Liver (tissue), 3 donors: ENCODE results near the gene RCOR3.
"Not testable (repeated sequence)": the region's sequence is repeated elsewhere in the genome, so short reads cannot be mapped to it uniquely, and the experiment has no call there.

Experiments used
- CTCF ChIP-seq: fragments of 150-350 bp; IDR thresholded peaks from 2 replicates; pipeline ENCODE4 v1.5.1; 2017; ENCODE audit warnings: improper control_type of control experiment, low read depth, low read length; ENCODE audit not compliant: missing input control
- JUND ChIP-seq, 2 donors: IDR thresholded peaks; 2 replicates each; pipeline ENCODE4 v1.6.1; 2016; ENCODE audit warnings: antibody characterized with exemption in 2 of 2
- MAX ChIP-seq: IDR thresholded peaks from 2 replicates; pipeline ENCODE4 v1.6.1; 2016; ENCODE audit warnings: antibody characterized with exemption
- REST ChIP-seq: IDR thresholded peaks from 2 replicates; pipeline ENCODE4 v1.6.1; 2016; ENCODE audit warnings: antibody characterized with exemption, mild to moderate bottlenecking
- donor health status: healthy.
- donor health status: healthy.

GRCh38 chr1:211249611-211250010, 9.6 kb upstream of the RCOR3 start:
- TF ChIP-seq CTCF; JUND (IDR thresholded peaks at IDR 0.05); MAX; REST: not testable (repeated sequence)
